Right kidney (tissue), 1 donor: Measurements from ENCODE around the gene VPS9D1.
"Not testable (repeated sequence)": the region's sequence is repeated elsewhere in the genome, so short reads cannot be mapped to it uniquely, and the experiment has no call there.

Experiments
- DNase-seq: peaks from one replicate; pipeline ENCODE4 v3.0.0-alpha.2; 2016

VPS9D1 gene

DNA sequence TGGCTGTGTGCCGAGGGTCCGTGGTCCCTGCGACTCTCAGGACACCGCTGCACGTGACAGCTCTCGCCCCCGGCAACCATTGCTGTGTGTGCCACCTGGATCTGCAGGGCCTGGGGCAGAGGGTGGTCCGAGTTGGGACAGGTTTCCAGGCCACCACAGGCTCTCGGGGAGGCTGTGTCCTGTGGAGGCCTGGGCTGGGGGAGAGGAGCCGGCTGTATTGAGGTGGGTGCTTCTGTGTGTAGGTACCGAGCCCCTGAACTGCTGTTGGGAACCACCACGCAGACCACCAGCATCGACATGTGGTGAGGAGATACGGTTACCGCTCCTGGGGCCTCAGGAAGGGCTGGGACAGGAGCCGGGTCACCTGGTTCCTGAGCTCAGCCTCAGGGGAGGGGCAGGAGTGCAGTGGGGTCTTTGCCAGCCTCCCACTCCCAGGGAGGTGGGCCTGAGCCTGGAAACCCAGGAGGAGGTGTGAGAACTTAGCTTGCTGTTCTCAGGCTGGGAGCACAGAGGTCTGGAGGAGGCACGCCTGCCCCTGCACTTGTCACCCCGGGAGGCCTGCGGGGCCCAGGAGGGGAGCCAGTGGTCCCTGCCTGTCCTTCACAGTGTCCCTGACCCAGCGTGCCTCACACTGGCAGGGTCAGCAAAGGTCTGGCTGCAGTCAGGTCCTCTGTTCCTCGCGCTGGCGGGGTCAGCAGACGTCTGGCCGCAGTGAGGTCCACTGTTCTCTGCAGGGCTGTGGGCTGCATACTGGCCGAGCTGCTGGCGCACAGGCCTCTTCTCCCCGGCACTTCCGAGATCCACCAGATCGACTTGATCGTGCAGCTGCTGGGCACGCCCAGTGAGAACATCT is 26.5 kb downstream of the VPS9D1 start:
- DNase-seq, result no peak

DNA sequence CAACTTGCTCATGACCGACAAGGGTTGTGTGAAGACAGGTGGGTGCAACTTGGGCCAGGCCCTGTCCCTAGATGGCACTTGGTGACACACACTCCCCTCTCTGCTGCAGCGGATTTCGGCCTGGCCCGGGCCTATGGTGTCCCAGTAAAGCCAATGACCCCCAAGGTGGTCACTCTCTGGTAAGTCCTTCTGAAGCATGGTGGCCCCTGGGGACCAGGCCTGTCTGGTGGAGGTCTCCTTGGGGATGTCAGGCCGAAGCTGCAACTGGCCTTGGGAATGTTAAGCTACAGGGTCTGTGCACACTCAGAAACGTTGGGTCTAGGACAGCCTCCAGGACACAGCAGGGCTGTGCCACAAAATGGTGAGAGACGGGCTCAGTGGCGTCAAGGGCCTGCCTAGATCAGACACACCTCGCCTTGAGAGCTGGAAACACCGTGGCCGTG is 27.4 kb downstream of the VPS9D1 start:
- DNase-seq, result no peak

DNA sequence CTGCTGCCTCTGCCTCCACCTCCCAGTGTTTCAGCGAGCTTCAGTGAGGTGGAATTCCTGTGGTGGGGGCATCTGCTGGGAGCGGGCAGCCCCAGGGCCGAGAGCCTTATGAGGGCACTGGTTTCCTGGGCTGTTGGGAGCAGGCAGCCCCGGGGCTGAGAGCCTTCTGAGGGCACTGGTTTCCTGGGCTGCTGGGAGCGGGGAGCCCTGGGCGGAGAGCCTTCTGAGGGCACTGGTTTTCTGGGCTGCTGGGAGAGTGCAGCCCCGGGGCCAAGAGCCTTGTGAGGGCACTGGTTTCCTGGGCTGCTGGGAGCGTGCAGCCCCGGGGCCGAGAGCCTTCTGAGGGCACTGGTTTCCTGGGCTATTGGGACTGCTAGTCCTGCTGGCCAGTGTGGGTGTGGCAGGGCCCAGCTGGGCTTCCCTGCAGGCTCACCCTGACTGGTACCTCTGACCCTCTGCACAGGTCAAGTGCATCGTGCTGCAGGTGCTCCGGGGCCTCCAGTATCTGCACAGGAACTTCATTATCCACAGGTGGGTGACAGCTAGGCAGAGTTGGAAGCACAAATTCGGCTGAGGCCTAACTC is 28.6 kb downstream of the VPS9D1 start:
- DNase-seq, result no peak

DNA sequence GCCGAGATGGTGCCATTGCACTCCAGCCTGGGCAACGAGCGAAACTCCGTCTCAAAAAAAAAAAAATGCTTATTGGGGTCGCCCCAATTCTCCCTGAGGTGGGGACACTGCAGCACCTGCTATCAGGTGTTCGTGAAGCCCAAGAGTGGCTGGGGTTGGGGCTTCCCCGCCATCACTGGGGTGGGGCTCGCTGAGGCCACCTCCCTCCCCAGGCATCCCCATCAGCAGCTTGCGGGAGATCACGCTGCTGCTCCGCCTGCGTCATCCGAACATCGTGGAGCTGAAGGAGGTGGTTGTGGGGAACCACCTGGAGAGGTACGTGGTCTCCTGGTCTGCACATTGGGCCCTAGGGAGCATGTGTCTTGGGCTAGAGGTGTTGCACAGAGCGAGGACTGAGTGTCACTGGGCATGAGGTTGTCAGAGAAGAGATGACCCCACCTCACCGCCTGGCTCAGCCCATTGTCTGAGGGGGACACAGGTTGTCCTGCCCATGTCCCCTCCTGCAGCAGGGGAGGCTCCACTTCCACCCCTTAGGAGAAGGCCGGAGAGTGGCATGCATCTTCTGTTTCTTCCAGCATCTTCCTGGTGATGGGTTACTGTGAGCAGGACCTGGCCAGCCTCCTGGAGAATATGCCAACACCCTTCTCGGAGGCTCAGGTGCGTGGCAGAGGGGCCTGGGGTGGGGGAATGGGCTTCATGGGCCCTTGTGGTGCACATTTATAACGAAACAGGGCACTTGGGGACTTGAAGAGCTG is 29.3 kb downstream of the VPS9D1 start:
- no peak for DNase-seq

DNA sequence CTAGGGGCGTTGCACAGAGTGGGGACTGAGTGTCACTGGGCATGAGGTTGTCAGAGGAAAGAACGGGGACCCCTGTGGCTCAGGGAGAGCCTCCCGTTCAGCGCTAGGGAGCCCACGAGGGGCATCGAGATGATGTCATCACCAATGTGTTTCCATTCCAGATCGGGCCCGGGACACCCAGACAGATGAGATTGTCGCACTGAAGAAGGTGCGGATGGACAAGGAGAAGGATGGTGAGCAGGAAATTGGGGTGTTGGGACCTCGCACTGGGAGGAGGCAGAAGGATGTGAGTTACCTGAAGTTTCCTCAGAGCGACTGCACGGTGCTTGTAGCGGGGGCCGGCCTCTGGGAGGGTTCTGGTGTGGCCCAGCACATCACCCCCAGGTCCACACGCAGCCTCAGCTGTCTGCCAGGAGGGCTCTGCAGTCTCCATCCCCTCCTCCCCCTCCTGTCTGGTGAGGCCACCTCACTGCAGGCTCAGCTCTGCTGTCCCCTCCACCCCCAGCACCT is 30.3 kb downstream of the VPS9D1 start:
- DNase-seq, result no peak

DNA sequence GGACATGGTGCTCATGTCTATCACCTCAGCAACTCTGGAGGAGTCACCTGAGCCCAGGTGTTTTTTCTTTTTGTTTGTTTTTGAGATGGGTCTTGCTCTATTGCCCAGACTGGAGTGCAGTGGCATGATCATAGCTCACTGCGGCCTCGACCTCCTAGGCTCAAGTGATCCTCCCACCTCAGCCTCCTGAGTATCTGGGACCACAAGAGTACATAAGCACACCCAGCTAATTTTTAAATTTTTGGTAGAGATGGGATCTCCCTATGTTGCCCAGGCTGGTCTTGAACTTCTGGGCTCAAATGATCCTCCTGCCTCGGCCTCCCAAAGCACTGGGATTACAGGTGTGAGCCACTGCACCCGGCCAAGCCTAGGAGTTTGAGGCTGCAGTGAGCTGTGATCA is 31.1 kb downstream of the VPS9D1 start:
- DNase-seq, result not testable (repeated sequence)

DNA sequence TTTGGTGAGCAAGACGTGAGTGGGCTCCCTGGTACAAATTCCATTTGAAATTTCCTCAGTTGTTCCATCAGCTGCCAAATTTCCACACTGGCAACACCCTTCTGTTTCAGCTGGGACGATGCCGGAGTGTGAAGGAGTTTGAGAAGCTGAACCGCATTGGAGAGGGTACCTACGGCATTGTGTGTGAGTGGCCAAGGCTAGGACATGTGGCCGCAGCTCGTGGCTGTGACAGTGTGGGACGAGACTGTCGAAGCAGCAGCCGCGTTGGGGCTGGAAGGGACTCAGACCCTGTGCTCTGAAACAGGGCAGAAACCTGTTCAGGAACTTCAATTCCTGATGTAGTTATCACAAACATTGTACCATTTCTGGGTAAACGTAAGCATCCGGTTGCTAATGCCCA is 31.6 kb downstream of the VPS9D1 start:
- DNase-seq, result no peak

DNA sequence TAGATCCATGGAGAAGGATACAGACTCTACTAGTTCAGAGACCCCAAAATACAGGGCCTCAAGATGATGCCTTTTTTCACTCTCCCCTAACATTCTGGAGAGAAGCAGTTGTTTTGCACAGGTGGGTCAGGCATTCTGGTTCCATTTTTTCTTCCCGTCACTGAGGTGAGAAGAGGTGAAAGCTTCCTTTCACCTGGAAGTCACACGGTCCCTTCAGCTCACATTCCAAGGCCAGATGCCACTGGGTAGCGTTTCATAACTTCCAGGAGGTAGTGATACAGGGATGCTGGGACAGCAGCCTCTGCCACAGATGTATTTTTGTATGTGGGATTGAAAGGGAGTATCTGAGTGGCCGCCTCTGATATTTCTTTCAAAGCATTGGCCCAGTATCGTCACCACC is 32.3 kb downstream of the VPS9D1 start:
- no peak for DNase-seq

DNA sequence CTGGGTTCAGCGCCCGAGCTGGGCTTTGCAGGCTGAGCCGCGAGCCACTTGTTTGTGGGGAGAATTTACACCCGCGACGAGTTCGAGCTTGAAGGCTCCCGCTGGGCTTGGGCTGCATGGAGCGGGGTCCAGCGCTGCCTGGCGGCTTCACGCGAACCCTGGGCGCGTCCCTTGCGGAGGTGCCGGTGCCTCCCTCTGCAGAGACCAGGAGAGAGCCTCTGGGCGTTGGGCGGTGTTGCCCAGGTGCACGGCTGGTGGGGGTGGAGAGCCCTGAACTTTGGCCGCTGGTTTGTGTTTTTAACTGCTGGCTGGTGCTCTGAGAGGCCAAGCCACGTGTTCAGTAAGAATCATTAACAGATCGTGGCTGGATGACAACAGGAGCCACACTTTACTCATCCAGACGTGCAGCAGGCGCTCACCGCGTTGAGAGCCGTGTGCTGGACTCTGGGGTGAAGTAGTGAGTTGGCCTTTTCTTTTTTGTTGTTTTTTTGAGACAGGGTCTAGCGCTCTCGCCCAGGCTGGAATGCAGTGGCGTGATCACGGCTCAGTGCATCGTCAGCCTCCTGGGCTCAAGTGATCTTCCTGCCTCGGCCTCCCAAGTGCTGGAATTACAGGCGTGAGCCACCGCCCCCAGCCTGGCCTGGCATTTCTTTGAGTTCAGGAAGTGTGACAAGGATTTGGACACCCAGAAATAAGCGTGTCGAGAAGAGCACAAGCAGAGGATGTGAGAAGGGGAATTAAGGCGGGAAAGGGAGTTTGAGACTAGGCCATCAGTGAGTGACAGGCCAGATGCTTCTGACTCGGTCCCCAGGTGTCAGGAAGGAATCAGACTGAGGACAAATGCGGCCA is 33.4 kb downstream of the VPS9D1 start:
- peak; percentile 86 for DNase-seq

DNA sequence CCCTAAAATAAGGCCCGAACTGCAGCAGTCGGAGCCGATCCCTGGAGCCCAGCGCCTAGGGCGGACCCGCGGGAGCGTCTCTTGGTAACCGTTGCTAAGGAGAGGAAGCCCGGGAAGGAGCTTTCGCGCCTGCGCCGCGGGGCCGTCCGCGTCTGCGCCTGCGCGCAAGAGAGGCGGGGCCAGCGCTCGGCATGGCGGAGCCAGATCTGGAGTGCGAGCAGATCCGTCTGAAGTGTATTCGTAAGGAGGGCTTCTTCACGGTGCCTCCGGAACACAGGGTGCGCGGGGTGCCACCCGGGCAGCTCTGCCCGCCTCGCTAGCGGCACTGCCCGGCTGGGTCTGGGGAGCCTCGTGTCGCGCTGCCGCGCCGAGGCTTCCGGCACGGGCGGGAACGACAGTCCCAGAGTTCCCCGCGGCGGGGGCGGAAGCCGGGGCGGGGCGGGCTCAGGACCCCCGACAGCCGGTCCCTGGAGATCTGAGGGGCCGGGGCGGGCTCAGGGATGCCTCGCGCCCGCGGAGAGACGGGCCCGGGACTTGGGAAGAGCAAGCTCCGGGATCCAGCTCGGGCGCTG is 34.1 kb downstream of the VPS9D1 start, which contains the start of gene CDK10:
Gene CDK10 (plus strand): TSS at position 170 of the 572 bp plus-strand sequence. CDS start 22 bp downstream, at position 192.
- DNase-seq, result peak; percentile 99

DNA sequence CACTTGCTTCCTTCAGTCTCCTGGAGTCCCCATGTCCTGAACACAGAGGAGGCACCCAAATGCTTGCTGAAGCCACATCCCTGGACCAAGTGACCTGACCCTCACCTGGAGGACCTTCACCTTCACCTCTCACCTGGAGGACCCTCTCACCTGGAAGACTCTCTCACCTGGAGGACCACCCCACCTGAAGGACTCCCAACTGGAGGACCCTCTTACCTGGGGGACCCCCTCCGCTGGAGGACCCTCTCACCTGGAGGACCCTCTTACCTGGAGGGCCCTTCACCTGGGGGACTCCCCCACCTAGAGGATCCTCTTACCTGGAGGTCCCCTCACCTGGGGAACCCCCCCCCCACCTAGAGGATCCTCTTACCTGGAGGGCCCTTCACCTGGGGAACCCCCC is 34.8 kb downstream of the VPS9D1 start:
- no peak for DNase-seq

DNA sequence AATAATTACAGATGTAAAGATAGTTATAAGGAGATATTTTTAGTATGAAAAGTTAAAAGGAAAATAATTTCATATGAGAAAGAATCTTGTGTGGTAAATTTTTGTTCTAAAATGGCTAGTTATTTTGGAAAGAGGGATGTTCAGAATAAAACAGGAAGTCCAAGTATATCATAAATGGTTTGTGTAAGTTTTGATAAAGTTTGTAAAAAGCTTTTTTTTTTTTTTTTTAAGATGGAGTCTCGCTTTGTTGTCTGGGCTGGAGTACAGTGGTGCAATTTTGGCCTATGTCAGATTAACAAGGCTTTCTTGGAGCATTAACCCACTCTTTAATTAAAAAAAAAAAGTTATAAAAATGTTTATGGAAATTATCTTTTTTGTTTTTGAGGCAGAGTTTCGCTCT is 42.4 kb downstream of the VPS9D1 start:
- no peak for DNase-seq

DNA sequence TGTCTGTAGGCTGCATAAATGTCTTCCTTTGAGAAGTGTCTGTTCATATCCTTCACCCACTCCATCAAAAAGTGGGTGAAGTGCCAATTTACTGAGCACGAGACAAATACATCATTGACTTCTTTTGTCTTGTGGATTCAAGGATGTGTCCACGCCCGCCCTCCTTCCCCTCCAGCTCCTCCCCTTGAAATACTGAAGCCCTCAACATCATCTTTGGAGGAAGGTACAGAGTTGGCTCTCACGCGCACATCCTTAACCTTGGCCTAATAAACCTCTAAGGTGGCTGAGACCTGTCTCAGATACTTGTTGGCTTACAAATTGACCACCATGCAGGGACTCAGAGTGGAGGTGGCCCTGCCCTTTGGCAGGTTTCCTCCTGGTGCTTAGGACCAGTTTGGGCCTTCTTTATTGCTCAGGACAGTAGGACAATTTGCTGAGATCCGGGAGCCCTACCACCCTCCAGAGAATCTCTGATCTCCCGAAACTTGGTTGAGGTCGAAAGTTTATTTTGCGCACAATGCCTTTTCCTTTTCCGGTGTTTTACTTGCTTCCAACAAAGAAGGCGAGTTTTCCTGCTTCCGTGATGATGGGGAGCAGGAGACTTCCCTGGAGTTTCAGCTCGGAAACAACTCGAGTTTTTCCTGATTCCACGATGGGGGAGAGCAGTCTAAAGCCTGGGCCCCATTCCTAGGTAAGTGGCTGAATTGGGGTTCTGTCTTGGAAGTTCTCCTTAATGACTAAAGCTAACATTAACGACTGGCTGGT is 48.3 kb downstream of the VPS9D1 start:
- no peak for DNase-seq

DNA sequence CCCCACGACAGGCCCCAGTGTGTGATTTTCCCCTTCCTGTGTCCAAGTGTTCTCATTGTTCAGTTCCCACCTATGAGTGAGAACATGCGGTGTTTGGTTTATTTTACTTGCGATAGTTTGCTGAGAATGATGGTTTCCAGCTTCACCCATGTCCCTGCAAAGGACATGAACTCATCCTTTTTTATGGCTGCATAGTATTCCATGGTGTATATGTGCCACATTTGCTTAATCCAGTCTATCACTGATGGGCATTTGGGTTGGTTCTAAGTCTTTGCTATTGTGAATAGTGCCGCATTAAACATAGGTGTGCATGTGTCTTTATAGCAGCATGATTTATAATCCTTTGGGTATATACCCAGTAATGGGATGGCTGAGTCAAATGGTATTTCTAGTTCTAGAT is 49.1 kb downstream of the VPS9D1 start:
- not testable (repeated sequence) for DNase-seq

DNA sequence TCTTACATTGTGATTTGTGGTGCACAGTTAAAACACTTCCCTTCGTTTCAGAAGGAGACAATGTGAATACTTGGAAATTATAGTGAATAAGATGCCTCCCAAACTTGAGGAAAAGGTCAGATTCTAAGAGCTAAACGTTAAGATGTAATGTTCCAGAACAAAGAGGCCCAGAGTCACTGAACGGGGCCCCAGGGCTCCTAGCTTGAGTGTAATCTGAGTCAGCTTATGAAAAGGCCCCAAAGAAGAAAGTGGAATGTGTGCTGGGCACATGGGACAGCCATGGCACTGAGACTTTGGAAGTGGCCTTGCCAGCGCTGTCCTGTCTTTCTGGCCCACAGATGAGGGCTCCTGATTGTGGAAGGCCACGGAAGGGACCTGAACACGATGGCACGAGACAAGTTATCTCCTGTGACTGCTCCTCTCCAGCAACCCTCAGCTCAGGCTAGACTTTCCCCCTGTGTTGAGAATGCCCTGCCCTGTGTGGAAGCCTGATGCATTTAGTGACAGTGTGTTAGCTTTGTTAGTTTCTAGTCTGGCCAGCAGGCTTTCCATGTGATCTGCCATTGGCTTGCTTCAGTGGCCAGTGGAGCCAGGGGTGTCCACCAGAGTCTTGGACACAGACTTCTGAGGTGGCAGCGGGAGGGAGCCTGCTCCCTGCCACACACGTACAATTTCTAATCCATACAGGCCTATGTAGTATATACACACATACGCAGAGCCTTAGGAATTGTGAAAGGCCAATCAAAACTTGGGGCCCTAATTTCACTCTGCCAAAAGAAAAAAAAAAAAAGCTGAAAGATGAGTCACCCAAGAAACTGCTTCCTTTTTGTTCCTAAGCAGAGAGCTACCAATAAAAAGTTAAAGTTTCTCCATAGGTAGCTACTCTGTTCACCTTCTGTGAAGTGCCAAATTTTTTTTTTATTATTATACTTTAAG is 49.9 kb downstream of the VPS9D1 start:
- DNase-seq, result no peak

DNA sequence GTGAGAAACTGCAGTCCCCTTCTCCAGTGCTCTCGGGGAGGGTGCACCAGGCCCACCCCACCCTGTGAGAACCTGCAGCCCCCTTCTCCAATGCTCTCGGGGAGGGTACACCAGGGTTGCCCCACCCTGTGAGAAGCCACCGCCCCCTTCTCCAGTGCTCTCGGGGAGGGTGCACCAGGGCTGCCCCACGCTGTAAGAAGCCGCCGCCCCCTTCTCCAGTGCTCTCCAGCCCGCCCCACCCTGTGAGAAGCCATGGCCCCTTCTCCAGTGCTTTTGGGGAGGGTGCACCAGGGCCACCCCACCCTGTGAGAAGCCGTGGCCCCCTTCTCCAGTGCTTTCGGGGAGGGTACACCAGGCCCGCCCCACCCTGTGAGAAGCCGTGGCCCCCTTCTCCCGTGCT is 50.9 kb downstream of the VPS9D1 start:
- DNase-seq, result no peak

DNA sequence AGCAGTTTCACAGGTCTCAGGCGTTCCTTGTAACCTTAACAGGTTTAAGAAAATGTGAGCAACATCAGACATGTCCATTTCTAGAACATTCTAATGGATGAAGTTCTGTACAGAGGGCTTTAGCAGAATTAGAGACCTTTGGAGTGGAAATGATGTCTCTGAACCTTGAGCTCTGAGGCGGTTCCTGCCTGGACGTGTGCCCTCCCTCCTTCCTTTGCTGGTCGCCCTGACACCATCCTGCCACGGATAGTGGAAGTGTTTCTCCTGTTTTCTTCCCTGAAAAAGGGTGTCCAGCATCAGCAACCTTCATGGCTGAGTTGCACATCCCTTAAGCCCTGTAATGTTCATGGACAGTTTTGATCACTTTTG is 51.9 kb downstream of the VPS9D1 start:
- DNase-seq, result no peak

DNA sequence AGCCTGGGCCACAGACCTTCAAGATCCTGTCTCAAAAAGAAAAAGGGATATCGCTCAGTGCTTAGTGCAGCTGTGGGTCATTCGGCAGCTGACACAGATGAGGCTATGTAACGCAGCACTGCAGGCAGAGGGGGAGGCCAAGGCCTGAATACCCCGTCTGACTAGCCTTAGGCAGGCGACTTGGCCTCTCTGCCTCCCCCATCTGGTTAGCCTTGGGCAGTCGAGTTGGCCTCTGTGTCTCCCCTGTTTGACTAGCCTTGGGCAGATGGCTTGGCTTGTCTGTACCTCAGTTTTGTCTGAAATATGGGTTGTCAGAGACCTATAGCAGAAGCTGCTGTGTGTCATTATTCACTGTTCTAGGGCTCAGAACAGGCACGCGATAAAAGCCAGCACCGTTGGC is 53.1 kb downstream of the VPS9D1 start:
- DNase-seq, result no peak

DNA sequence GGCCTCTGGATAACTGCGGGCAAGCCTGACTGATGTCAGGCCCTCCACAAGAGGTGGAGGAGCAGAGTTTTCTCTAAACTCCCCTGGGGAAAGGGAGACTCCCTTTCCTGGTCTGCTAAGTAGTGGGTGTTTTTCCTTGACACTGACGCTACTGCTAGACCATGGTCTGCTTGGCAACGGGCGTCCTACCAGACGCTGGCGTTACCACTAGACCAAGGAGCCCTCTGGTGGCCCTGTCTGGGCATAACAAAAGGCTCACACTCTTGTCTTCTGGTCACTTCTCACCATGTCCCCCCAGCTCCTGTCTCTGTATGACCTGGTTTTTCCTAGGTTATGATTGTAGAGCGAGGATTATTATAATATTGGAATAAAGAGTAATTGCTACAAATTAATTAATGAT is 53.7 kb downstream of the VPS9D1 start:
- not testable (repeated sequence) for DNase-seq

DNA sequence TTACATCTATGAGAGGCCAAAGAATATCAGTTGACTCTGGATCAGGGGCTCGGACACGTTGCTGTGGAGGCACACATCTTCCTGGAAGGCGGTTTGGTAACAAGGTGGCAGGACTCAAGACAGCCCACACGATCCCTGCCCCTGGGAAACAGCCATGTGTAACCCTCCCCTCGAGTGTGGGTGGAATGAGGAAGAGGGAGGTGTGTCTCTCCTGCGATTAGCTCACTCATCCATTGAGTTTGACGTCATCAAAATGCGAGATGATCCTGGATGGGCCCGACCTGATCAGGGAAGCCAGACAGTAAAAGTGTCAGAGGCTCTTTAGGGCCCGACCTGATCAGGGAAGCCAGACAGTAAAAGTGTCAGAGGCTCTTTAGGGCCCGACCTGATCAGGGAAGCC is 56.5 kb downstream of the VPS9D1 start:
- not testable (repeated sequence) for DNase-seq
